Caco-2 (cell line): ENCODE measurements around the gene SPSB2. TPM values are rescaled to one million over a fixed set of nuclear protein-coding genes. Genes with fewer than 3 reads are reported as not detected.
"Not testable (repeated sequence)": the region's sequence is repeated elsewhere in the genome, so short reads cannot be mapped to it uniquely, and the experiment has no call there.

Experiments
- BruUV-seq: library from RNA; stranded (reverse); fragments of 400-500 nt; replicated peaks from 2 replicates; lab custom pipeline; 2021; lab: Mats Ljungman, UMichigan
- CTCF ChIA-PET: fragments of 300-600 bp; sonication (Branson Sonifier 250); formaldehyde crosslinking; loops from one replicate; lab custom pipeline; 2022; ENCODE audit warnings: antibody characterized with exemption; lab: Charles Lee
- POLR2A ChIA-PET: fragments of 300-600 bp; sonication (Branson Sonifier 250); formaldehyde crosslinking; loops from one replicate; lab custom pipeline; 2022; ENCODE audit warnings: antibody characterized with exemption; lab: Charles Lee
- DNase-seq, 2 experiments: peaks; one replicate each; pipeline versions ENCODE4 v3.0.0 to v3.0.0-alpha.2; 2020 to 2022
- H3K27me3 ChIP-seq: replicated peaks from 2 replicates; pipeline ENCODE4 v1.6.0; 2011; ENCODE audit warnings: low read length; ENCODE audit not compliant: control insufficient read depth, insufficient read depth
- H3K36me3 ChIP-seq: 2 replicates; pipeline ENCODE4 v1.5.1; 2011; ENCODE audit warnings: low read length; ENCODE audit not compliant: control insufficient read depth, insufficient read depth
- H3K4me1 ChIP-seq: fragments of 250-450 bp; sonication (Bioruptor Pico); 2 replicates; pipeline ENCODE4 v1.5.1; 2020; ENCODE audit warnings: mild to moderate bottlenecking
- H3K4me3 ChIP-seq: 2 replicates; pipeline ENCODE4 v1.5.1; 2011; ENCODE audit warnings: low read depth, mild to moderate bottlenecking, control low read depth, low read length
- H3K9me3 ChIP-seq: fragments of 250-450 bp; sonication (Bioruptor Pico); 2 replicates; pipeline ENCODE4 v1.5.1; 2020; ENCODE audit warnings: mild to moderate bottlenecking, moderate library complexity
- H3K27ac Mint-ChIP-seq: one replicate; pipeline ENCODE4 v1.8.0; 2022; ENCODE audit warnings: mixed read lengths; ENCODE audit not compliant: unreplicated experiment
- H3K27me3 Mint-ChIP-seq: one replicate; pipeline ENCODE4 v1.8.0; 2022; ENCODE audit warnings: mixed read lengths; ENCODE audit not compliant: insufficient read depth, unreplicated experiment
- H3K36me3 Mint-ChIP-seq: one replicate; pipeline ENCODE4 v1.8.0; 2022; ENCODE audit warnings: mild to moderate bottlenecking, mixed read lengths; ENCODE audit not compliant: insufficient read depth, unreplicated experiment
- H3K4me1 Mint-ChIP-seq: one replicate; pipeline ENCODE4 v1.8.0; 2022; ENCODE audit warnings: low read depth, mixed read lengths; ENCODE audit not compliant: unreplicated experiment
- H3K4me3 Mint-ChIP-seq: one replicate; pipeline ENCODE4 v1.8.0; 2022; ENCODE audit warnings: mild to moderate bottlenecking, moderate library complexity, mixed read lengths; ENCODE audit not compliant: unreplicated experiment
- H3K9me3 Mint-ChIP-seq: one replicate; pipeline ENCODE4 v1.8.0; 2022; ENCODE audit warnings: mixed read lengths; ENCODE audit not compliant: unreplicated experiment
- CTCF ChIP-seq, 2 experiments: fragments of 200-600 bp in 1 of 2; IDR thresholded peaks; 1 replicate in 1 of 2; 2 replicates in 1 of 2; pipeline versions ENCODE4 v1.5.1 to v1.8.0; 2011 to 2022; ENCODE audit warnings: antibody characterized with exemption in 1 of 2, control low read depth in 1 of 2, inconsistent platforms in 1 of 2, low read depth in 1 of 2, low read length in 1 of 2, mild to moderate bottlenecking in 1 of 2, moderate library complexity in 1 of 2; ENCODE audit not compliant: insufficient read depth in 1 of 2, severe bottlenecking in 1 of 2, unreplicated experiment in 1 of 2
- intact Hi-C: fragments of 100-400 bp; cut with micrococcal nuclease; formaldehyde crosslinking; loops from one replicate; pipeline ENCODE4 v1.10.0; 2022; ENCODE audit not compliant: unreplicated experiment
- total RNA-seq: library from RNA; stranded (reverse); gene quantifications from 2 replicates; pipeline ENCODE4 v1.2.3, GENCODE V29; 2022

The SPSB2 gene
- total RNA-seq, 1 experiment from 2014 or later = 23.7 TPM

- Histone ChIP-seq H3K9me3 (no peaks in the 10 kb centered on the region), H3K27me3 (no peaks in the 10 kb centered on the region), H3K4me3 (peak overlapping the region; percentile 89), H3K4me1 (peaks cover 26% of the 10 kb centered on the region), H3K36me3 (peaks cover 11% of the 10 kb centered on the region)
- H3K27me3 Mint-ChIP-seq = no peaks in the 10 kb centered on the region
- ChIA-PET POLR2A (interaction anchor here (0.5 to 3.7 kb wide), 18 partner anchors 10 to 338 kb away, joined by 3 to 56 read pairs (median 5); partner anchors contain the start of genes C12orf57, CDCA3, COPS7A and MLF2), CTCF (interaction anchor here (0.5 to 3.5 kb wide), 32 partner anchors 9 to 1168 kb away, joined by 3 to 87 read pairs (median 6); partner anchors contain the start of genes C12orf57, CDCA3, COPS7A and ENO2)
- BruUV-seq = TSS peak; percentile 76
- H3K27ac Mint-ChIP-seq = peak overlapping the region; percentile 95
- intact Hi-C loops = loop anchor here (1.0 kb wide), 4 partner anchors 14 to 65 kb away; partner anchors contain the start of gene LRRC23
- TF ChIP-seq CTCF (IDR thresholded peaks at IDR 0.05; ENCODE audit: insufficient read depth in 1 of 2, low read depth in 1 of 2, low read length in 1 of 2, severe bottlenecking in 1 of 2, unreplicated experiment in 1 of 2) = peak; percentile 97 to 99
- peaks cover 91% of the 10 kb centered on the region for H3K36me3 Mint-ChIP-seq
- DNase-seq = peak; percentile 89 to 96
- peaks cover 47% of the 10 kb centered on the region for H3K4me1 Mint-ChIP-seq
- no peaks in the 10 kb centered on the region for H3K9me3 Mint-ChIP-seq
- H3K4me3 Mint-ChIP-seq = peak overlapping the region; percentile 98
Measured at GRCh38 chr12:6872073-6873048, 742 bp downstream of the SPSB2 start.

DNA sequence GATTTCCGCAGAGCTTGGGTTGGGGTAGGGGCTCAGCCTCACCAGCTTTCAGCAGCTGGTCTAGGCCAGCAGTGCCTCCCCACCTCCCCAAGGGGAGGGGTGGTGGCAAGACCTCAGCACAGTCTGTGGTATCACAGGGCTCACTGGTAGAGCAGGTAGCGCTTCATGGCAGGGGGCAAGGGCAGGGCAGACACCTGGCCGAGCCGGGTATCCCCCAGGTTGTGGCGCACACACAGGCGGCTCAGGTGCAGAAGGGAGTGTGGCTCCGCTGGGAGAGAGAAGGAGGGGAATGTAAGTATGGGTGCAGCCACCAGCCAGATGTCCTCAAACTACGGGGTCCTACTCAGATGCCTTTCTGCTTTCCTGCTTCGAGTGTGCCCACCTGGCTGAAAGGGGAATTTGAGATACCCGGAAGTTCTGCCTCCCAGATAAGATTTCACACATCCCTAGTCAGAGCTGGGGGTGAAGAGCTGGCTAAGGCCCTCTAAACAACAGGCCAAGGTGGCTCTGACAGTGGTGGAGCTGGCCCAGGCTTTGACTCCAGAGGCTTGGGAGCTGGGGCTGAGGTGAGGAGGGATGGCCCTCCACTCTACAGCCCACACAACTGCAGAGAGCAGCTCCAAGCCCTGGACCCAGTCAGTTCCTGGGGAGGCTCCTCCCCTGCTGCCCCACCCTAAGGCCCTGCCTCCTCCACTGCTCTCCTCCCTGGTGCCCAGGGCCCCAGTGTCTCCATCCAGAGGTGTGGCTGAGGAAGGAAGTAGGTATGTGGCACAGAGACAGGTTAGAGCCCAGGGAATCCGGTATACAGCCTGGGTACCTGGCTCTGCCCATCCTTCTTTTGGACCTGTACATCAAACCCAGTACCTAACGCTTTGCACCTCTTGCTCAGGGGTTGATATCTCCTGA, 1.8 kb downstream of the SPSB2 start:
- Mint-ChIP-seq H3K4me1 (peaks cover 47% of the 10 kb centered on the region), H3K27me3 (no peaks in the 10 kb centered on the region), H3K9me3 (no peaks in the 10 kb centered on the region), H3K4me3 (peak overlapping the region; percentile 98), H3K27ac (peak overlapping the region; percentile 95), H3K36me3 (peaks cover 91% of the 10 kb centered on the region)
- H3K4me1 ChIP-seq = peaks cover 31% of the 10 kb centered on the region
- no peaks in the 10 kb centered on the region for H3K27me3 ChIP-seq
- peak; percentile 61 to 76 for DNase-seq
- H3K36me3 ChIP-seq = peaks cover 11% of the 10 kb centered on the region
- no peaks in the 10 kb centered on the region for H3K9me3 ChIP-seq
- no peak for TF ChIP-seq CTCF (IDR thresholded peaks at IDR 0.05; ENCODE audit: insufficient read depth in 1 of 2, low read depth in 1 of 2, low read length in 1 of 2, severe bottlenecking in 1 of 2, unreplicated experiment in 1 of 2)
- intact Hi-C loops = no loop called here
- ChIA-PET POLR2A (interaction anchor here (0.5 to 3.7 kb wide), 7 partner anchors 19 to 400 kb away, joined by 3 to 56 read pairs (median 15); partner anchors contain the start of genes C12orf57, CDCA3, ENO2 and RNU7-1), CTCF (interaction anchor here (0.5 to 3.5 kb wide), 13 partner anchors 17 to 317 kb away, joined by 3 to 87 read pairs (median 7); partner anchors contain the start of genes C12orf57, MLF2 and RNU7-1)
- H3K4me3 ChIP-seq = no peak overlapping the region; the same call in 1 of the 2 replicates
- BruUV-seq = no TSS peak

GRCh38 chr12:6870304-6870703, 2.8 kb downstream of the SPSB2 start:
- H3K27me3 ChIP-seq, H3K4me3 ChIP-seq, DNase-seq, H3K9me3 Mint-ChIP-seq, intact Hi-C loops, H3K27me3 Mint-ChIP-seq, H3K9me3 ChIP-seq, BruUV-seq: not testable (repeated sequence)
- Mint-ChIP-seq H3K4me3 (peak overlapping the region; percentile 98), H3K27ac (peak overlapping the region; percentile 95), H3K36me3 (peaks cover 91% of the 10 kb centered on the region), H3K4me1 (peaks cover 47% of the 10 kb centered on the region)
- CTCF ChIA-PET = interaction anchor here (1.6 to 4.2 kb wide), 4 partner anchors 18 to 94 kb away, joined by 10 to 68 read pairs (median 44); partner anchors contain the start of genes CDCA3 and USP5
- peaks cover 11% of the 10 kb centered on the region for H3K36me3 ChIP-seq
- peaks cover 31% of the 10 kb centered on the region for H3K4me1 ChIP-seq
- POLR2A ChIA-PET = interaction anchor here (0.6 to 3.7 kb wide), 4 partner anchors 18 to 74 kb away, joined by 3 to 51 read pairs (median 26); partner anchors contain the start of genes C12orf57, CDCA3, ENO2 and RNU7-1
